HCT116 (cell line): Measurements from ENCODE around the gene MAP2K6. TPM values are rescaled to one million over a fixed set of nuclear protein-coding genes. Genes with fewer than 3 reads are reported as not detected.

Experiments
- ATAC-seq: fragments of 200-7000 bp; cut with Tn5 transposase; 2 replicates; pipeline ENCODE4 v1.9.1; 2020; ENCODE audit warnings: mild to moderate bottlenecking, moderate library complexity
- BruUV-seq: library from RNA; stranded (reverse); fragments of 400-500 nt; replicated peaks from 2 replicates; lab custom pipeline; 2021; lab: Mats Ljungman, UMichigan
- CTCF ChIA-PET: fragments of 300-600 bp; sonication (Branson Sonifier 250); formaldehyde crosslinking; loops from one replicate; lab custom pipeline; 2021; ENCODE audit warnings: antibody characterized with exemption; lab: Charles Lee
- POLR2A ChIA-PET: fragments of 300-600, 350-600 bp; sonication (Branson Sonifier 250); formaldehyde crosslinking; loops from one replicate; lab custom pipeline; 2021; ENCODE audit warnings: antibody characterized with exemption; lab: Charles Lee
- RAD21 ChIA-PET, 2 experiments: fragments of 300-600 bp; sonication (Branson Sonifier 250); formaldehyde crosslinking; loops; one replicate each; lab custom pipeline; 2023; ENCODE audit warnings: low total read pairs in 2 of 2; ENCODE audit not compliant: uncharacterized antibody in 2 of 2, unreplicated experiment in 2 of 2, low non-redundant PET in 1 of 2; lab: Charles Lee
- DNase-seq: peaks from one replicate; pipeline ENCODE4 v3.0.0-alpha.2; 2010; ENCODE audit warnings: low read depth, low spot score
- H2AFZ ChIP-seq: fragments of 200-600 bp; shearing (Covaris generic), sonication (generic); 2 replicates; pipeline ENCODE4 v1.6.1; 2017; ENCODE audit warnings: low read depth, mixed run types, mixed read lengths, antibody characterized with exemption, low read length; ENCODE audit not compliant: poor library complexity, severe bottlenecking
- H3K27ac ChIP-seq: 2 replicates; pipeline ENCODE4 v1.5.1; 2012; ENCODE audit warnings: low read depth, low read length
- H3K27me3 ChIP-seq: fragments of 200-600 bp; sonication (generic); 2 replicates; pipeline ENCODE4 v1.6.1; 2016; ENCODE audit warnings: mixed run types, low read length, mixed read lengths; ENCODE audit not compliant: insufficient read depth
- H3K36me3 ChIP-seq, 2 experiments: fragments of 200-500 bp in 1 of 2; fragments of 200-600 bp in 1 of 2; sonication (Bioruptor generic) in 1 of 2; sonication (generic) in 1 of 2; 2 replicates each; pipeline versions ENCODE4 v1.5.1 to v1.6.1; 2014 to 2016; ENCODE audit warnings: low read length in 2 of 2, inconsistent platforms in 1 of 2, mixed read lengths in 1 of 2, mixed run types in 1 of 2; ENCODE audit not compliant: insufficient read depth in 2 of 2, control insufficient read depth in 1 of 2
- H3K4me1 ChIP-seq, 2 experiments: fragments of 200-600 bp in 1 of 2; sonication (generic) in 1 of 2; 2 replicates each; pipeline versions ENCODE4 v1.5.1 to v1.6.1; 2012 to 2017; ENCODE audit warnings: low read length in 2 of 2, inconsistent platforms in 1 of 2, mild to moderate bottlenecking in 1 of 2, mixed read lengths in 1 of 2, mixed run types in 1 of 2, moderate library complexity in 1 of 2; ENCODE audit not compliant: insufficient read depth in 2 of 2, control insufficient read depth in 1 of 2
- H3K4me2 ChIP-seq: fragments of 200-600 bp; sonication (generic); 2 replicates; pipeline ENCODE4 v1.6.1; 2017; ENCODE audit warnings: mixed run types, low read length, mixed read lengths
- H3K4me3 ChIP-seq, 2 experiments: fragments of 200-600 bp in 1 of 2; sonication (generic) in 1 of 2; replicated peaks in 1 of 2; 2 replicates each; pipeline ENCODE4 v1.5.1; 2011 to 2016; ENCODE audit warnings: low read length in 2 of 2, control low read depth in 1 of 2, low read depth in 1 of 2, mild to moderate bottlenecking in 1 of 2, mixed read lengths in 1 of 2, mixed run types in 1 of 2
- H3K79me2 ChIP-seq: fragments of 200-600 bp; sonication (generic); 2 replicates; pipeline ENCODE4 v1.6.1; 2017; ENCODE audit warnings: mild to moderate bottlenecking, mixed run types, low read length, moderate library complexity, mixed read lengths; ENCODE audit not compliant: insufficient read depth
- H3K9ac ChIP-seq: fragments of 200-600 bp; sonication (generic); 2 replicates; pipeline ENCODE4 v1.6.1; 2016; ENCODE audit warnings: low read length, mixed read lengths
- H3K9me2 ChIP-seq: fragments of 200-600 bp; sonication (generic), shearing (Covaris generic); 2 replicates; pipeline ENCODE4 v1.6.1; 2017; ENCODE audit warnings: mixed run types, mild to moderate bottlenecking, moderate library complexity; ENCODE audit not compliant: insufficient read depth
- H3K9me3 ChIP-seq, 2 experiments: fragments of 200-500 bp in 1 of 2; fragments of 200-600 bp in 1 of 2; sonication (Bioruptor generic) in 1 of 2; sonication (generic) in 1 of 2; 2 replicates each; pipeline ENCODE4 v1.6.1; 2014 to 2017; ENCODE audit warnings: low read length in 2 of 2, mixed read lengths in 2 of 2, inconsistent platforms in 1 of 2, low read depth in 1 of 2, mild to moderate bottlenecking in 1 of 2, mixed run types in 1 of 2, moderate library complexity in 1 of 2; ENCODE audit not compliant: control insufficient read depth in 1 of 2, insufficient read depth in 1 of 2
- H4K20me1 ChIP-seq: fragments of 200-600 bp; sonication (generic), shearing (Covaris generic); 2 replicates; pipeline ENCODE4 v1.6.1; 2017; ENCODE audit warnings: mixed run types, mild to moderate bottlenecking, moderate library complexity; ENCODE audit not compliant: insufficient read depth
- CBX3 ChIP-seq: IDR thresholded peaks from 2 replicates; pipeline ENCODE4 v1.6.1; 2012; ENCODE audit warnings: low read depth
- EGR1 ChIP-seq: IDR thresholded peaks from 2 replicates; pipeline ENCODE4 v1.6.1; 2012; ENCODE audit warnings: low read depth
- ELF1 ChIP-seq: IDR thresholded peaks from 2 replicates; pipeline ENCODE4 v1.6.1; 2012; ENCODE audit warnings: low read depth, borderline replicate concordance
- EZH2 ChIP-seq: fragments of 200-600 bp; sonication (generic); IDR thresholded peaks from 2 replicates; pipeline ENCODE4 v1.6.1; 2017; ENCODE audit warnings: antibody characterized with exemption, mixed run types
- FOSL1 ChIP-seq: IDR thresholded peaks from 2 replicates; pipeline ENCODE4 v1.6.1; 2012; ENCODE audit warnings: low read depth
- POLR2A ChIP-seq: IDR thresholded peaks from 2 replicates; pipeline ENCODE4 v1.7.0; 2011; ENCODE audit warnings: borderline replicate concordance; ENCODE audit not compliant: insufficient read depth, insufficient read length; ENCODE audit errors: extremely low read depth
- SP1 ChIP-seq: IDR thresholded peaks from 2 replicates; pipeline ENCODE4 v1.6.1; 2012; ENCODE audit warnings: low read depth
- SRF ChIP-seq: IDR thresholded peaks from 2 replicates; pipeline ENCODE4 v1.6.1; 2012; ENCODE audit warnings: low read depth
- TCF7L2 ChIP-seq: IDR thresholded peaks from 2 replicates; pipeline ENCODE4 v1.7.0; 2011; ENCODE audit warnings: borderline replicate concordance, inconsistent platforms; ENCODE audit not compliant: insufficient read depth, insufficient read length; ENCODE audit errors: extremely low read depth
- YY1 ChIP-seq: IDR thresholded peaks from 2 replicates; pipeline ENCODE4 v1.6.1; 2011; ENCODE audit warnings: low read length, low read depth, moderate library complexity, mild to moderate bottlenecking; ENCODE audit not compliant: insufficient replicate concordance; ENCODE audit errors: extremely low read depth
- ZNF274 ChIP-seq: fragments of 200-500 bp; sonication (Bioruptor generic); IDR thresholded peaks from 2 replicates; pipeline ENCODE4 v1.6.1; 2014; ENCODE audit warnings: mild to moderate bottlenecking, low read depth, low read length, inconsistent platforms
- intact Hi-C: fragments of 100-400 bp; cut with micrococcal nuclease; formaldehyde crosslinking; loops from 2 replicates; pipeline ENCODE4 v1.10.0; 2022
- total RNA-seq: library from RNA; stranded (reverse); gene quantifications from one replicate; pipeline ENCODE4 v1.2.1, GENCODE V29; 2021; ENCODE audit not compliant: unreplicated experiment
- TF ChIP-seq, protein P1 (sequence below): IDR thresholded peaks from 2 replicates; pipeline ENCODE4 v1.6.1; 2011; ENCODE audit warnings: mild to moderate bottlenecking, low read length, moderate library complexity; ENCODE audit not compliant: insufficient replicate concordance; ENCODE audit errors: extremely low read depth
- TF ChIP-seq, protein P2 (sequence below): IDR thresholded peaks from 2 replicates; pipeline ENCODE4 v1.6.1; 2012
- TF ChIP-seq, protein P3 (sequence below): IDR thresholded peaks from 2 replicates; pipeline ENCODE4 v1.6.1; 2012; ENCODE audit warnings: low read depth

MAP2K6 gene
- total RNA-seq, 1 experiment from 2014 or later: 0.22 TPM

DNA sequence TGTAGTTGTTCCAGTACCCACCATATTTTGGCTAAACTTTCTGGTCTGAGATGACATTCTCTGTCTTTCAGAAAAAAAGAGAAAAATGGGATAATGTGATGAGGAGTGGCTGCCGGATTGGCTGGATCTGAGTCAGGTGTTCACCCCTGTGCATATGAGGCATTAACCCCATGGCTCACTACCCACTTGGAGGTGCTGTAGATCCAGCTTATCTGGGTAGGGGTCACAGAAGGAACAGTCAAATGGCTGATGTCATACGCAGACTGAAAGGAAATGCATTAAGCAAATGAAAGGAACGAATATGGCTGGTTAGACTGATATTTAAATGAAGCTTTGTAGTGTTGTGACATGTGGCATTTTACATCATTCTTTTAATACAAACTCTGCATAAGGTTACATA is 17.3 kb downstream of the MAP2K6 start:
- Histone ChIP-seq H3K79me2 (no peaks in the 10 kb centered on the region), H3K4me2 (no peak overlapping the region), H3K36me3 (no peaks in the 10 kb centered on the region), H3K4me1 (peaks cover 0 to 7% of the 10 kb centered on the region in 2 experiments; a peak in 1 of 4 replicates), H3K9ac (no peak overlapping the region), H4K20me1 (no peaks in the 10 kb centered on the region)
- ChIA-PET POLR2A (no interaction called here), RAD21 (no interaction called here)
- BruUV-seq: no TSS peak
- DNase-seq: no peak
- ATAC-seq: no peak
- TF ChIP-seq TCF7L2 (no peak), FOSL1 (no peak), YY1 (no peak), ZNF274 (no peak), SP1 (no peak), SRF (no peak), CBX3 (no peak), POLR2A (no peak), ELF1 (no peak), EGR1 (no peak), EZH2 (no peak)
- TF ChIP-seq, protein P1, sequence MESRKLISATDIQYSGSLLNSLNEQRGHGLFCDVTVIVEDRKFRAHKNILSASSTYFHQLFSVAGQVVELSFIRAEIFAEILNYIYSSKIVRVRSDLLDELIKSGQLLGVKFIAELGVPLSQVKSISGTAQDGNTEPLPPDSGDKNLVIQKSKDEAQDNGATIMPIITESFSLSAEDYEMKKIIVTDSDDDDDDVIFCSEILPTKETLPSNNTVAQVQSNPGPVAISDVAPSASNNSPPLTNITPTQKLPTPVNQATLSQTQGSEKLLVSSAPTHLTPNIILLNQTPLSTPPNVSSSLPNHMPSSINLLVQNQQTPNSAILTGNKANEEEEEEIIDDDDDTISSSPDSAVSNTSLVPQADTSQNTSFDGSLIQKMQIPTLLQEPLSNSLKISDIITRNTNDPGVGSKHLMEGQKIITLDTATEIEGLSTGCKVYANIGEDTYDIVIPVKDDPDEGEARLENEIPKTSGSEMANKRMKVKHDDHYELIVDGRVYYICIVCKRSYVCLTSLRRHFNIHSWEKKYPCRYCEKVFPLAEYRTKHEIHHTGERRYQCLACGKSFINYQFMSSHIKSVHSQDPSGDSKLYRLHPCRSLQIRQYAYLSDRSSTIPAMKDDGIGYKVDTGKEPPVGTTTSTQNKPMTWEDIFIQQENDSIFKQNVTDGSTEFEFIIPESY: no peak
- TF ChIP-seq, protein P2, sequence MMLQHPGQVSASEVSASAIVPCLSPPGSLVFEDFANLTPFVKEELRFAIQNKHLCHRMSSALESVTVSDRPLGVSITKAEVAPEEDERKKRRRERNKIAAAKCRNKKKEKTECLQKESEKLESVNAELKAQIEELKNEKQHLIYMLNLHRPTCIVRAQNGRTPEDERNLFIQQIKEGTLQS: no peak
- TF ChIP-seq, protein P3, sequence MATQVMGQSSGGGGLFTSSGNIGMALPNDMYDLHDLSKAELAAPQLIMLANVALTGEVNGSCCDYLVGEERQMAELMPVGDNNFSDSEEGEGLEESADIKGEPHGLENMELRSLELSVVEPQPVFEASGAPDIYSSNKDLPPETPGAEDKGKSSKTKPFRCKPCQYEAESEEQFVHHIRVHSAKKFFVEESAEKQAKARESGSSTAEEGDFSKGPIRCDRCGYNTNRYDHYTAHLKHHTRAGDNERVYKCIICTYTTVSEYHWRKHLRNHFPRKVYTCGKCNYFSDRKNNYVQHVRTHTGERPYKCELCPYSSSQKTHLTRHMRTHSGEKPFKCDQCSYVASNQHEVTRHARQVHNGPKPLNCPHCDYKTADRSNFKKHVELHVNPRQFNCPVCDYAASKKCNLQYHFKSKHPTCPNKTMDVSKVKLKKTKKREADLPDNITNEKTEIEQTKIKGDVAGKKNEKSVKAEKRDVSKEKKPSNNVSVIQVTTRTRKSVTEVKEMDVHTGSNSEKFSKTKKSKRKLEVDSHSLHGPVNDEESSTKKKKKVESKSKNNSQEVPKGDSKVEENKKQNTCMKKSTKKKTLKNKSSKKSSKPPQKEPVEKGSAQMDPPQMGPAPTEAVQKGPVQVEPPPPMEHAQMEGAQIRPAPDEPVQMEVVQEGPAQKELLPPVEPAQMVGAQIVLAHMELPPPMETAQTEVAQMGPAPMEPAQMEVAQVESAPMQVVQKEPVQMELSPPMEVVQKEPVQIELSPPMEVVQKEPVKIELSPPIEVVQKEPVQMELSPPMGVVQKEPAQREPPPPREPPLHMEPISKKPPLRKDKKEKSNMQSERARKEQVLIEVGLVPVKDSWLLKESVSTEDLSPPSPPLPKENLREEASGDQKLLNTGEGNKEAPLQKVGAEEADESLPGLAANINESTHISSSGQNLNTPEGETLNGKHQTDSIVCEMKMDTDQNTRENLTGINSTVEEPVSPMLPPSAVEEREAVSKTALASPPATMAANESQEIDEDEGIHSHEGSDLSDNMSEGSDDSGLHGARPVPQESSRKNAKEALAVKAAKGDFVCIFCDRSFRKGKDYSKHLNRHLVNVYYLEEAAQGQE: no peak
- TF ChIP-seq, all 23 proteins: peak for 0
- intact Hi-C loops: no loop called here
- H3K9me2 ChIP-seq: no peaks in the 10 kb centered on the region
- CTCF ChIA-PET: interaction anchor here (2.3 kb wide), 1 partner anchor 37 kb away, joined by 7 read pairs; no protein-coding TSS in a partner anchor
- no peak overlapping the region for H2AFZ ChIP-seq
- H3K27me3 ChIP-seq: no peaks in the 10 kb centered on the region
- H3K4me3 ChIP-seq: no peak overlapping the region
- no peaks in the 10 kb centered on the region for H3K9me3 ChIP-seq
- no peak overlapping the region for H3K27ac ChIP-seq
